GM23248 (cell line): ENCODE data around the gene CDKN3. TPM values are rescaled to one million over a fixed set of nuclear protein-coding genes. Genes with fewer than 3 reads are reported as not detected.
A peak's percentile ranks its signal among the peaks of the same experiment; 100 is the strongest.
"Not testable (repeated sequence)": the region's sequence is repeated elsewhere in the genome, so short reads cannot be mapped to it uniquely, and the experiment has no call there.

Experiments used
- DNase-seq: peaks from one replicate; pipeline ENCODE4 v3.0.0-alpha.2; 2015
- H2AFZ ChIP-seq: fragments of 200-600 bp; sonication (generic); 2 replicates; pipeline ENCODE4 v1.6.1; 2016; ENCODE audit warnings: antibody characterized with exemption
- H3F3A ChIP-seq: fragments of 200-600 bp; sonication (generic); 2 replicates; pipeline ENCODE4 v1.6.1; 2016; ENCODE audit warnings: mild to moderate bottlenecking, antibody characterized with exemption, mixed run types; ENCODE audit not compliant: insufficient read depth
- H3K27ac ChIP-seq: fragments of 200-600 bp; sonication (generic); 2 replicates; pipeline ENCODE4 v1.5.1; 2016; ENCODE audit warnings: mild to moderate bottlenecking
- H3K27me3 ChIP-seq: fragments of 200-600 bp; sonication (generic); replicated peaks from 2 replicates; pipeline ENCODE4 v1.6.1; 2016; ENCODE audit warnings: mild to moderate bottlenecking; ENCODE audit not compliant: insufficient read depth
- H3K36me3 ChIP-seq: fragments of 200-600 bp; sonication (generic); 2 replicates; pipeline ENCODE4 v1.6.1; 2016; ENCODE audit warnings: low read depth, mild to moderate bottlenecking
- H3K4me1 ChIP-seq: fragments of 200-600 bp; sonication (generic); 2 replicates; pipeline ENCODE4 v1.6.1; 2016; ENCODE audit warnings: mild to moderate bottlenecking; ENCODE audit not compliant: insufficient read depth
- H3K4me2 ChIP-seq: fragments of 200-600 bp; sonication (generic); one replicate; pipeline ENCODE4 v1.6.1; 2016; ENCODE audit warnings: mild to moderate bottlenecking; ENCODE audit not compliant: unreplicated experiment
- H3K4me3 ChIP-seq: fragments of 200-600 bp; sonication (generic); 2 replicates; pipeline ENCODE4 v1.5.1; 2016; ENCODE audit warnings: mild to moderate bottlenecking
- H3K79me2 ChIP-seq: fragments of 200-600 bp; sonication (generic); 2 replicates; pipeline ENCODE4 v1.6.1; 2016; ENCODE audit warnings: mild to moderate bottlenecking; ENCODE audit not compliant: insufficient read depth
- H3K9ac ChIP-seq: fragments of 200-600 bp; sonication (generic); 2 replicates; pipeline ENCODE4 v1.6.1; 2016; ENCODE audit warnings: mild to moderate bottlenecking
- H3K9me2 ChIP-seq: fragments of 200-600 bp; sonication (generic); 2 replicates; pipeline ENCODE4 v1.6.1; 2016; ENCODE audit warnings: mixed run types, mild to moderate bottlenecking, moderate library complexity; ENCODE audit not compliant: insufficient read depth
- H3K9me3 ChIP-seq: fragments of 200-600 bp; sonication (generic); one replicate; pipeline ENCODE4 v1.6.1; 2017; ENCODE audit warnings: low read depth
- H4K20me1 ChIP-seq: fragments of 200-600 bp; sonication (generic); 2 replicates; pipeline ENCODE4 v1.6.0; 2016; ENCODE audit not compliant: insufficient read depth
- EZH2 ChIP-seq: fragments of 200-600 bp; sonication (generic); IDR thresholded peaks from 2 replicates; pipeline ENCODE4 v1.6.1; 2018; ENCODE audit warnings: antibody characterized with exemption, mild to moderate bottlenecking; ENCODE audit not compliant: insufficient read depth, poor library complexity, severe bottlenecking
- EZH2phosphoT487 ChIP-seq: fragments of 200-600 bp; sonication (generic); IDR thresholded peaks from 2 replicates; pipeline ENCODE4 v1.6.1; 2018; ENCODE audit warnings: antibody characterized with exemption, moderate library complexity, mild to moderate bottlenecking, low read depth; ENCODE audit not compliant: insufficient read depth
- WGBS, 2 experiments: methylation state at CpG; one replicate each; pipeline ENCODE4 v1.1.6; 2015 to 2017; ENCODE audit warnings: low lambda C conversion rate in 2 of 2, low coverage in 1 of 2; ENCODE audit errors: missing lambda C conversion rate in 2 of 2; 5-methylcytosine and 5-hydroxymethylcytosine counted together
- in situ Hi-C: fragments of 300-500 bp; cut with MboI; formaldehyde crosslinking; loops from 2 replicates; pipeline ENCODE4 v1.15.0; 2020
- polyA plus RNA-seq: library from polyadenylated mRNA; unstranded; fragments of >200 nt; fragmentation: Nextera tagmentation; extraction: Ambion mirVana; gene quantifications from 2 replicates; pipeline ENCODE4 v1.2.1, GENCODE V29; 2016
- total RNA-seq: library from RNA; depleted of rRNA; stranded (reverse); fragments of >200 nt; shearing (Covaris generic); gene quantifications from 2 replicates; pipeline ENCODE4 v1.2.3, GENCODE V29; 2014

The CDKN3 gene
- total and polyA plus RNA-seq, 2 experiments from 2014 or later = 20.1 to 41.8 TPM

DNA sequence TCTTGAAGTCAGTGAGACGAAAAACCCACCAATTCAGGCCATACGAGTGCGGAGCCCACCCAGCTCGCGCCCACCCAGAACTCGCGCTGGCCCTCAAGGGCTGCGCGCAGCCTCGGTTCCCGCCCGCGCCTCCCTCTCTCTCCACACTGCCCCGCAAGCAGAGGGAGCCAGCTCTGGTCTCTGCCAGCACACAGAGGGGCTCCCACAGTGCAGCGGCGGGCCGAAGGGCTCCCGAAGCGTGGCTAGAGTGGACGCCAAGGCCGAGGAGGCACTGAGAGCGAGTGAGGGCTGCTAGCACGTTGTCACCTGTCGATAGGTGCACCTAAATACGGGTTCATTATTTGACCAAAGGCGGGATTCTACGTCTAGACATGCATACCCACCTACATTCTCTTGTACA lies 2.2 kb upstream of the CDKN3 start:
- no peaks in the 10 kb centered on the region for H3K4me1 ChIP-seq
- DNase-seq = no peak
- H3K79me2 ChIP-seq = peaks cover 14% of the 10 kb centered on the region; the same call in 1 of the 2 replicates
- no peak overlapping the region for H2AFZ ChIP-seq
- TF ChIP-seq EZH2phosphoT487 (no peak), EZH2 (no peak)
- no peak overlapping the region for H3K4me3 ChIP-seq
- H3K27ac ChIP-seq = no peak overlapping the region
- H3K9me2 ChIP-seq = no peaks in the 10 kb centered on the region
- H3F3A ChIP-seq = no peaks in the 10 kb centered on the region
- H3K9ac ChIP-seq = no peak overlapping the region
- H3K9me3 ChIP-seq = no peaks in the 10 kb centered on the region
- in situ Hi-C loops = no loop called here
- 95 to 97% methylated on average over 20 to 27 of the region's 27 CpGs for WGBS, 2 experiments
- H3K27me3 ChIP-seq = no peaks in the 10 kb centered on the region
- H3K36me3 ChIP-seq = no peaks in the 10 kb centered on the region
- no peaks in the 10 kb centered on the region for H4K20me1 ChIP-seq
- no peak overlapping the region for H3K4me2 ChIP-seq

DNA sequence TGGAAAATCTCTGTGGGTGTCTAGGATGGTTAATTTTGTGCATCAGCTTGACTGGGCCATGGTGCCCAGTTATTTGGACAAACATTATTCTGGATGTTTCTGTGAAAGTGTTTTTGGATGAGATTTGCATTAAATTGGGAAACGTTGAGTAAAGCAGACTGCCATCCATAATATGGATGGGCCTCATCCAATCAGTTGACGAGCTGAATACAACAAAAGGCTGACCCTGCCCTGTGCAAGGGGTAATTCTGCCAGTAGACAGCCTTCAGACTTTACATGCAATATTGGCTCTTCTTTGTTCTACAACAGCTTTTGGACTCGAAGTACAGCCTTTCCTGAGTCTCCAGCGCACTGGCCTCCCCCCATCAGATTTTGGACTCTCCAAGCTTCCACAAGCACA lies 1.5 kb upstream of the CDKN3 start:
- H3K9me3 ChIP-seq = no peaks in the 10 kb centered on the region
- no peaks in the 10 kb centered on the region for H4K20me1 ChIP-seq
- no peaks in the 10 kb centered on the region for H3K4me1 ChIP-seq
- H3F3A ChIP-seq = no peaks in the 10 kb centered on the region
- no peaks in the 10 kb centered on the region for H3K36me3 ChIP-seq
- no peaks in the 10 kb centered on the region for H3K9me2 ChIP-seq
- H3K4me3 ChIP-seq = no peak overlapping the region
- no peak overlapping the region for H3K27ac ChIP-seq
- H2AFZ ChIP-seq = no peak overlapping the region
- TF ChIP-seq EZH2phosphoT487 (no peak), EZH2 (no peak)
- H3K4me2 ChIP-seq = no peak overlapping the region
- in situ Hi-C loops = no loop called here
- peaks cover 14% of the 10 kb centered on the region; the same call in 1 of the 2 replicates for H3K79me2 ChIP-seq
- no peak for DNase-seq
- no peaks in the 10 kb centered on the region for H3K27me3 ChIP-seq
- no peak overlapping the region for H3K9ac ChIP-seq
- WGBS, 2 experiments = 82 to 84% methylated on average over 4 of the region's 4 CpGs

DNA sequence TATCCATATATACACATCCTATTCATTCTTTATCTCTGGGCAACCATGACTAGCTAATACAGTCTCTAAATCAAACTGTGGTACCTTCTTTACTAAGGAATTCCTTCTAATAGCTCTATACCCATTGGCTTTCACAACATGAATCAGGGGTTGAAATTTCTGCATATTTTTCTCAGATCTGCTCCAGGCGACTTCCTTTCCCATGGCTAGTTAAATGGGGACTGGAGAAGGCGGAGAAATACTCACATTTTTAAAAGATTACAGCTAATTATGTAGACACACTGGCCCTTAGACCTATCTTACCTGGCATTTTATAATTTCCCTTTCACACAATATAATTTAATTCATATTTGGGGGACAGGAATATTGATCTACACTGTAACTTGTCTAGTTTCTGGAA lies 1.1 kb upstream of the CDKN3 start:
- DNase-seq = no peak
- Histone ChIP-seq H3K9ac (no peak overlapping the region), H3K79me2 (peaks cover 14% of the 10 kb centered on the region; the same call in 1 of the 2 replicates), H3K4me1 (no peaks in the 10 kb centered on the region), H3F3A (no peaks in the 10 kb centered on the region), H4K20me1 (no peaks in the 10 kb centered on the region), H3K4me3 (no peak overlapping the region), H3K27ac (no peak overlapping the region), H3K36me3 (no peaks in the 10 kb centered on the region), H3K9me2 (no peaks in the 10 kb centered on the region), H3K9me3 (no peaks in the 10 kb centered on the region), H2AFZ (no peak overlapping the region; the same call in 1 of the 2 replicates), H3K4me2 (no peak overlapping the region), H3K27me3 (no peaks in the 10 kb centered on the region)
- in situ Hi-C loops = no loop called here
- 97 to 100% methylated on average over 2 of the region's 2 CpGs for WGBS, 2 experiments
- no peak for TF ChIP-seq EZH2
- no peak for TF ChIP-seq EZH2phosphoT487

DNA sequence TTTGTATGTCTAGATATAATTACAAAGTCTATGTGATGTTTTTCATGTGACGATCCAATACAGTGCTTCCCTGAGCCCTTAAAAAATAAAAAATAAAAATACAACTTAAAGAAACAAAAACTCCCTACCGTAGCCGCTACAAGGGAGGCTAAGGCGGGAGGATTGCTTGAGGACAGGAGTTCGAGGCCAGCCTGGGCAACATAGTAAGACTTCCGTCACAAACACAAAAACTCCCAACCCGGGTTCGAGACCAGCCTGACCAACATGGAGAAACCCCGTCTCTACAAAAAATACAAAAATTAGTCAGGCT lies 669 bp upstream of the CDKN3 start:
- Histone ChIP-seq H3K9me3 (no peaks in the 10 kb centered on the region), H4K20me1 (no peaks in the 10 kb centered on the region), H3K9ac (peak overlapping the region; percentile 67), H3K9me2 (no peaks in the 10 kb centered on the region), H3K4me2 (peak overlapping the region; percentile 82), H3K4me3 (peak overlapping the region; percentile 75), H3K4me1 (no peaks in the 10 kb centered on the region), H3F3A (no peaks in the 10 kb centered on the region), H2AFZ (peak overlapping the region; percentile 89), H3K27ac (peak overlapping the region; percentile 18; the same call in 1 of the 2 replicates), H3K27me3 (no peaks in the 10 kb centered on the region), H3K79me2 (peaks cover 14% of the 10 kb centered on the region; the same call in 1 of the 2 replicates), H3K36me3 (no peaks in the 10 kb centered on the region)
- no peak for TF ChIP-seq EZH2
- no peak for TF ChIP-seq EZH2phosphoT487
- no peak for DNase-seq
- in situ Hi-C loops = no loop called here
- 60 to 62% methylated on average over 9 of the region's 9 CpGs for WGBS, 2 experiments

DNA sequence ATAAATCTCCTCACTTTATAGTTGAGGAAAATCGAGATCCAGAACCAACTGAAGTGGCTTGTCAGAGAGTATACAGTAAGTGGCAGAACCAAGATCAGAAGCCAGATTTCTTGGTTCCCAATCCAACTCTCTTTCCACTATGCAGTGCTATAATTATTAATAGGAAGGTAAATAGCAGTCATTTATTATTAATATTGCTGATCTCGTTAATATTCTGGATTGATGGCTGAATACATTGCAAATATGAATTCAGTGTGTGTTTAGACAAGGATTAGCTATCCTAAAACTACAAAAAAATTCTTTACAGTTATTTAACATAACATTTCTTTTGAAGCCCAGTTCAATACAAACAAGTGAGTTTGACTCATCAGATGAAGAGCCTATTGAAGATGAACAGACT lies 2.8 kb downstream of the CDKN3 start:
- DNase-seq = no peak
- Histone ChIP-seq H4K20me1 (no peaks in the 10 kb centered on the region), H3K9me3 (no peaks in the 10 kb centered on the region), H3K79me2 (peaks cover 17% of the 10 kb centered on the region), H3K36me3 (no peaks in the 10 kb centered on the region), H3F3A (peaks cover 13% of the 10 kb centered on the region), H3K9me2 (no peaks in the 10 kb centered on the region), H3K4me3 (no peak overlapping the region), H3K9ac (no peak overlapping the region), H2AFZ (no peak overlapping the region), H3K4me1 (peaks cover 11% of the 10 kb centered on the region), H3K27me3 (no peaks in the 10 kb centered on the region), H3K4me2 (no peak overlapping the region), H3K27ac (no peak overlapping the region)
- in situ Hi-C loops = no loop called here
- WGBS, 2 experiments = 93 to 95% methylated on average over 2 of the region's 2 CpGs
- TF ChIP-seq EZH2phosphoT487 = no peak
- TF ChIP-seq EZH2 = no peak

DNA sequence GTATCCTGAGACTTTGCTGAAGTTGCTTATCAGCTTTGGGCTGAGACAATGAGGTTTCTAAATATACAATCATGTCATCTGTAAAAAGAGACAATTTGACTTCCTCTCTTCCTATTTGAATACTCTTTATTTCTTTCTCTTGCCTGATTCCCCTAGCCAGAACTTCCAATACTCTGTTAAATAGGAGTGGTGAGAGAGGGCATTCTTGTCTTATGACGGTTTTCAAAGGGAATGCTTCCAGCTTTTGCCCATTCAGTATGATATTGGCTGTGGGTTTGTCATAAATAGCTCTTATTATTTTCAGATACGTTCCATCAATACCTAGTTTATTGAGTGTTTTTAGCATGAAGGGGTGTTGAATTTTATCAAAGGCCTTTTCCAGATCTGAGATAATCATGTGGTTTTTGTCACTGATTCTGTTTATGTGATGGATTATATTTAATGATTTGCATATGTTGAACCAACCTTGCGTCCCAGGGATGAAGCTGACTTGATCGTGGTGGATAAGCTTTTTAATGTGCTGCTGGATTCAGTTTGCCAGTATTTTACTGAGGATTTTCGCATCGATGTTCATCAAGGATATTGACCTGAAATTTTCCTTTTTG lies 6.7 kb downstream of the CDKN3 start:
- H3K9ac ChIP-seq, H3K9me2 ChIP-seq, H3K36me3 ChIP-seq, H3K27me3 ChIP-seq, in situ Hi-C loops, H4K20me1 ChIP-seq, H3K9me3 ChIP-seq: not testable (repeated sequence)
- Histone ChIP-seq H3K4me2 (peak overlapping the region; percentile 62), H3F3A (peaks cover 13% of the 10 kb centered on the region), H2AFZ (peak overlapping the region; percentile 52), H3K4me3 (peak overlapping the region; percentile 51), H3K79me2 (peaks cover 12% of the 10 kb centered on the region), H3K4me1 (peaks cover 11% of the 10 kb centered on the region), H3K27ac (peak overlapping the region; percentile 11; the same call in 1 of the 2 replicates)
- 9 to 15% methylated on average over 6 of the region's 6 CpGs for WGBS, 2 experiments
- peak; percentile 51 for DNase-seq
